Measurements from ENCODE around the gene MSANTD1.
"Not testable (repeated sequence)": the region's sequence is repeated elsewhere in the genome, so short reads cannot be mapped to it uniquely, and the experiment has no call there.

The MSANTD1 gene

DNA sequence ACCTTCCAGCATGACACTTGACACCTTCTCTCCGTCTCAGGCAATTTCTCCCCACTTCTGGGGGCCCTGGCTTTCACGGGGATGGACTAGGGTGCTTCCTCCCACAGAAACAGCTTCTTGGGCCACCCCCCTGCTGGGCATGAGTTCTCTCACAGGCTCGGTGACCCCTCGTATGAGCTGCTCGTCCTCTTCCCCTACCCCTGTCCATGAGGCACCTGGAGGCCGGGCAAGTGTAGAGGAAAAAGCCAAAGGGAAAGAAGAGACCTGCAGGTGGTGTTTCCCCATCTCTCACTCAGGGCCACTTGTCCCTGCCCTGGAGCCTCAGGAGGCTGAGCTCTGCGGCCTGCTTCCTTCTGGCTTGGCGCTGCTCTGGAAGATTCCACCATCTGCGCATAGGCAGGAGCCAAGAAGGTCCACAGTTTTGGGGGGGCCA, 41.9 kb downstream of the MSANTD1 start:
- no peak for DNase-seq (ENCODE audit: low spot score)

GRCh38 chr4:3291411-3291968, 42.5 kb downstream of the MSANTD1 start:
- DNase-seq (ENCODE audit: low spot score), result peak; percentile 31

- peak; percentile 64 for DNase-seq (ENCODE audit: low spot score)
Measured at GRCh38 chr4:3291969-3292570, 43.1 kb downstream of the MSANTD1 start.

GRCh38 chr4:3292571-3293400, 43.8 kb downstream of the MSANTD1 start, which contains the start of gene RGS12:
RGS12 (plus strand) TSS chr4:3293021; CDS start chr4:3316171, 23,150 bp downstream.
- peak; percentile 93 for DNase-seq (ENCODE audit: low spot score)

DNA sequence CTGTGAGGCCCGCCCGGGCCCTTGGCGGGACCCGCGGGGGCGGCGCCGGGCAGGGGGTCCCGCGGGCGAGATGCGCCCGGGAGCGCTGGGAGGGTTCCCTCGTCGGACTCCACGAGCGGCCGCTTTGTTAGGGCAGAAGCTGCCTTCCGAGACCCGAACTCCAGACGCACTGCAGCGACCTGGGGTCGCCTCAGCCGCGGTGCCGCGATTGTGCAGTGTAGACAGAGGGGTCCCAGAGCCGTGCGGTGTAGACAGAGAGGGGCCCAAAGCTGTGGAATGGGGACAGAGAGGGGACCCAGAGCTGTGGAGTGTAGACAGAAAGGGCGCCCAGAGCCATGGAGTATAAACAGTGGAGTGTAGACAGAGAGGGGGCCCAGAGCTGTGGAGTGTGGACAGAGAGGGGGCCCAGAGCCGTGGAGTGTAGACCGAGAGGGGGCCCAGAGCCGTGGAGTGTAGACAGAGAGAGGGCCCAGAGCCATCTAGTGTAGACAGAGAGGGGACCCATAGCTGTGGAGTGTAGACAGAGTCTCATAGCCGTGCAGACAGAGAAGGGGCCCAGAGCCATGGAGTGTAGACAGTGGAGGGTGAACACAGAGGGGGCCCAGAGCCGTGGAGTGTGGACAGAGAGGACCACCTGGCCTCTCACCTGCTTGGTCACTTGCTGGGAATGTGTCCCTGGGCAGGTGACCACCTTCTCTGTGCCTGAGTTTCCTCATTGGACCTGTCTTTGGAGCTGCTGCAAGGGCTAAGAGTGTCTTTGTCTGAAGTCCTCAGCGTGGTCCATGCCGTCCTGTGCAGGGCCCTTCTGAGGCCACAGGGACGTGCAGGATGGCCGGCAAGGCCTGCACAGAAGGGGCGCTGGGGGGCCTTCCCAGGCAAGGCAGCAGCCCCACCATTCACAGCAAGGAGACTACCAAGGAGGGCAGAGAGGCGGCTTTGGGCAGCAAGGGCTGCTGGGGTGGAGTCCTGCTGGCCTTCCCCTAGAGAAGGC, 44.7 kb downstream of the MSANTD1 start:
- DNase-seq (ENCODE audit: low spot score), result peak; percentile 9

DNA sequence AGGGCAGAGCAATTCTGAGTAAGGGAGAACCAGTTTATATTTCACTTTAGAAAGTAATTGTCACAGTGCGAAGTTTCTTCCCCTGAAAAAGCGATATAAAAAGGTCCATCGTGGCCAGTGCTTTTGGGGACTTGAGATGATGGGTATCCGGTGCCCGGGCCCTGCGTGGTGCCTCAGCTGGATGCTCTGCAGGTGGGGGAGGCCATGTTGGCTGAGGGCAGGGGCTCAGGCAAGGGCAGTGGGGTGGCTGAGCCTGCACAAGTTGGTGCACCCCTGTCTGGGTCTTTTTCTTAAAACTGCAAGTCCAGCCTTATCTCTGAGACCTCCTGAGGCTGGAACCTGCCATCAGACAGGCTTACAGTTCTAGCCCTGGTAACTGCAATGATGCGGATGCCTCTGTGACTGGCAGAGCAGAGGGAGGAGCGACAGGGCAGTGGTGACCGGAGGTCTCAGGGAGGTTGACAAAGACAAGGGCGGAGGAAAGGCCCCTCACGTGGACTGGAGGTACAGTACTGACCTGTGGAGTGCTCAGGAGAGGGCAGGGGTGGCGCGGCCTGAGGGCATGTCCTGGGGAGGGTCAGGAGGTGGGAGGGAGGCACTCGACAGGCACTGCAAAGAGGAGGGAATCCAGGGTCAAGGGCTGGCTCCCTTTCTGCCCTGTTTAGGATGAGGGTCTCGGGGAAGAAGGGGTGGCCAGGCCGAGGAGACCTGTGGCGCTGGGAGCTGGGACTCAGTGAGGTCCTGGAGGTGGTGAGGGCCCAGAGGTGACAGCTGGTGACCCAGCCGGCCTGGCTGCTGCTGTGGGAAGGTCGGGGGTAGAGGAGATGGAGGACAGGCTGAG, 45.7 kb downstream of the MSANTD1 start:
- DNase-seq (ENCODE audit: low spot score), result no peak

GRCh38 chr4:3295837-3296624, 47.1 kb downstream of the MSANTD1 start:
- DNase-seq (ENCODE audit: low spot score), result no peak

- DNase-seq (ENCODE audit: low spot score), result no peak
Measured at GRCh38 chr4:3296651-3297050, 47.7 kb downstream of the MSANTD1 start.

- DNase-seq (ENCODE audit: low spot score), result no peak
Measured at GRCh38 chr4:3297066-3297859, 48.3 kb downstream of the MSANTD1 start.

DNA sequence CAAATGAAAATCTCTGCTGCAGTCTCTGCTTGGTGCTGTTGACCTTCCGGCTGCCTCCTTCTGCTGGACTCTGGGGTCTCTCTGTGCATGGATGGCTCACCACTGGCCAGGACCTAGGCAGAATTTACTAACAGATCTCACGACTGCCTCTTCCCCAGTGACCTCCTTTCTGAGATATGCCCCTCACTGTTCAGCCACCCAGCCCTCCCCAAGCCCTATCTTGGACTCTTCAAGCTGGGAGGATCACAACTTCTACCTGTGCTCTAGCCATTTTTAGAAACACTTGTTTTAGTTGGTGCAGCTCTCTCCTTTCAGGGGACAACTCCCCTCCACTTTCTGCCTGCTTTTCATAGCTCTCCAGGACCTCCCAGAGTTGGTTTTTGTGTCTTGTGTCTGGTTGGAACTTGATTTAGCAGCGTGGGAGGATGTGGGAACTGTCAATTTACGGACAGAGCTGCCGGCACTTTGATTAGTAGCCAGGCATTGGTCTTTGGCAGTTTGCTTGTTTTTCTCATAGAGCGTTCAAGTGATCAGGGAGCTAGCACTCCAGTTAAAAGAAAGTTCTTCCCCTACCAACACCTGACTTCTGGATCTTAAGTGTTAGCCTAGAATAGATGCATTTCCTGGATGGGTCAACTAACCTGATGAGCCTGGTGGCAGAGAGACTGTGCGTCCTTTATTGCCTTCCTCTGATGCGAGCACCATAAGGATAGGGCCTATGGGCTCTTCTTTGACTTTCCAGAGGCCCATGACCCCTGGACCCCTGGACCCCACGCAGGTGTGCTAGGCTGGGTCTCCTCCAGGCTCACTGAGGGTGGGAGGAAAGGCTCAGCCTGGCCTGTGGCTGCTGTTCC, 50.4 kb downstream of the MSANTD1 start:
- no peak for DNase-seq (ENCODE audit: low spot score)

DNA sequence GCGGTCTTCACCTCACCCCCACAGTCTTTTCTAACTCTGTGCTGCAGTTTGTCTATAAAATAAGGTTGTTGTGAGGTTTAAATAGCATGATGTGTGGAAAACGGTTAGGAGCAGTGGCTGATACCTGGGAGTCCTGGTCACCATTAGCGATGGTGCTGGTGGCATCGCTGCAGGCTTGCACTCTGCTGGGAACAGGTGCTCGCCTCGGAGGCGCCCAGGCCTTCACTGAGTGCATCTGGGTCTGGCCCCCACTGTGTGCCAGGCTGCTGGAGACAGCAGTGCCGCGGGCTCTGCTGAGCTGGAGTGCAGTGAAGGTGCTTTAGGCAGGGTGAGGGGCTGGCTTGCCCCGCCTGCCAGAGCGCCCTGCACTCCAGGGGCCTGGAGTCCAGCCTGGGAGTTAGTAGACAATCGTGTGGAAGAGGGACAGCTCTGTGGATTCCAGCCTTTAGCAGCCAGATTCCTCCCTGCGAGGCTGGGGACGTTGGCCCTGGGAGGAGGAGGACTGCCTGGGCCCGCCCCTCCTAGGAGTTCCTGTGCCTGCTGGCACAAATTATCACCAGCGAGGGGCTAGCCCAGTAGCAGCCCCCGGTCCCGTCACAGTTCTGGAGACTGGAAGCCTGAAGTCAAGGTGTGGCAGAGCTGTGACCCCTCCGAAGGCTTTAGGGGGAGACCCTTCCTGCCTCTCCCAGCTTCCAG, 51.2 kb downstream of the MSANTD1 start:
- DNase-seq (ENCODE audit: low spot score), result no peak

DNA sequence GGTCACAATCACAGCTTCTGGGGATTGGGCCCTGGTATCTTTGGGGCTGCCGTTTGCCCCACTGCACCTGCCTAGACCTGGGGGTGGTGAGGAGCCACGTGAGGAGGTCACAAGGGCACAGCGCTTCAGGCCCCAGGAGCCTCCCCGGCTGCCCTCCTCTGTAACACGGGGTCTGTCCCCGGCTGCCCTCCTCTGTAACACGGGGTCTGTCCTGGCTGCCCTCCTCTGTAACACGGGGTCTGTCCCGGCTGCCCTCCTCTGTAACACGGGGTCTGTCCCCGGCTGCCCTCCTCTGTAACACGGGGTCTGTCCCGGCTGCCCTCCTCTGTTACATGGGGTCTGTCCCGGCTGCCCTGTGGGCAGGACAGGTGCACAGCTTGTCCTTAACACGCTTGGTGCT, 51.9 kb downstream of the MSANTD1 start:
- not testable (repeated sequence) for DNase-seq (ENCODE audit: low spot score)

DNA sequence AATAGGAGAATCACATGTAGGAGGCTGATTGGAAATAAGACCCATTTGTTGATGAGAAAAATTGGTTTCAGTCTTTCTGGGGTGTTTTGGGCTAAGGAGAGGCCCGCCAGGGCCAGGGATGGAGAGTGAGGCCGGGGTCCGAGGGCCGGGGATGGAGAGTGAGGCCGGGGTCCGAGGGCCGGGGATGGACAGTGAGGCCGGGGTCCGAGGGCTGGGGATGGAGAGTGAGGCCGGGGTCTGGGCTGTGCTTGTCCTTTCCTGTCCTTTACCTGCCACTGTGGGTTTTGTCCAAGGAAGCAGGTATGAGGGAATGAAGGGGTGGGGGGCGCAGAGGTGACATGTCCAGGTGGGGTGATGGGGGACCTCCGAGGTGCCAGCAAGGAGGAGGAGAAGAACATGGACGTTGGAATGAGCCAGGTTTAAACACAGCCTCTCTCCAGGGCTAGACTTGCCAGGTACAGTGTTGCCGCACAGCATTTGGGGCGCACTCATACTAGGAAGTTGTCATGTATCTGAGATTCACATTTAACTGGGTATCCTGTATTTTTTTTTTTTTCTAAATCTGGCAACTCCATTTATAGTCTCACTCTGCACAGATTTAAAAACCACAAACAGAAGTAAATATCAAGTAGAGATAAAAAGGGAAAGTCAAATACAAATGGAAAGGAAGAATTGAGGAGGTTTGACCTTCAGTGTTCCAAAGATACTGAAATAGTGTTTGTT, 52.7 kb downstream of the MSANTD1 start:
- no peak for DNase-seq (ENCODE audit: low spot score)

DNA sequence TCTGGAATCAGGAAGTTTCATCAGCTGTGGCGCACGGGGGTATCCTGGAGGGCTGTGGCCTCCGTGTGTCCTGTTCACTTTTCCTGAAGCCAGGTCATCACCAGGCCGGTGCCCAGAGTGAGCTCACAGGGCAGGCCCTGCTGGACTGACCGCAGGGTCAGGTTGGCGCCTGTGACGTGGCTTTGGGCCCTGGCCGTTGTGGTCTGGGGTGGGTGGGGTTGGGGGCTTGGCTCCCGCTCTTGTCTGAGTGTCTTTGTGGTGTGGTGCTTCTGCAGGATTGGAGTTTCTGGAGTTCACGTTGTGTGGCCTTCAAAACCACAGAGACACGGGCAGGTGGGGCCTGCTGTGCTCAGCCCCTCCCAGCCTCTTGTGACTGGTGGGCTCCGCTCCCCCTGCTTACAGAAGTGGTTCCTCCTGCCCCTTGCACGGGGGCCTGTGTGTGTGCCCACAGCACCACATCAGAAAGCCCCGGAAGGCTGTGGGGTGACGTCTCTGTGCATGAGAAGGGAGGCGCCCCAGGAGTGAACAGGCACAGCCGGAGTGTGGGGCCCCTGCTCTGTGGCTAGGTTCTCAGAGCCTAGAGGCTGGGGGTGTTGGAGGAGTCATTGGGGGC, 53.3 kb downstream of the MSANTD1 start:
- DNase-seq (ENCODE audit: low spot score), result no peak

- DNase-seq (ENCODE audit: low spot score), result no peak
Measured at GRCh38 chr4:3302786-3303564, 54.0 kb downstream of the MSANTD1 start.

DNA sequence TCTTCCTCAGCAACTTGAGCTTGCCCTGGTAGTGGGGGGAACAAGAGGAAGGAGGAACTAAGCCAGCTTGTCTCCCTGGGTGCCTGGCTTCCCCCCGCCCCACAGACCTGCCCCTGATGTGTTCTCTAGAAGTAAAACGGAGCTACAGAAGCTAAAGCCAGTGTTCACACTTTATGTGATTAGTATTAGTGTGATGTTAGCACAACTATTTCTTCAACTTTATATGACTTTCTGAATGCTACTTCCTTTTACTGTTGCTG, 54.5 kb downstream of the MSANTD1 start:
- DNase-seq (ENCODE audit: low spot score), result no peak

Data from RKO (cell line).